GM19438 (cell line): ENCODE data around the gene SPESP1.

ENCODE experiments used
- ATAC-seq: cut with Tn5 transposase; IDR thresholded peaks from one replicate; pipeline ENCODE4 v1.9.1; 2021; ENCODE audit warnings: low read depth; ENCODE audit not compliant: unreplicated experiment

Gene SPESP1

DNA sequence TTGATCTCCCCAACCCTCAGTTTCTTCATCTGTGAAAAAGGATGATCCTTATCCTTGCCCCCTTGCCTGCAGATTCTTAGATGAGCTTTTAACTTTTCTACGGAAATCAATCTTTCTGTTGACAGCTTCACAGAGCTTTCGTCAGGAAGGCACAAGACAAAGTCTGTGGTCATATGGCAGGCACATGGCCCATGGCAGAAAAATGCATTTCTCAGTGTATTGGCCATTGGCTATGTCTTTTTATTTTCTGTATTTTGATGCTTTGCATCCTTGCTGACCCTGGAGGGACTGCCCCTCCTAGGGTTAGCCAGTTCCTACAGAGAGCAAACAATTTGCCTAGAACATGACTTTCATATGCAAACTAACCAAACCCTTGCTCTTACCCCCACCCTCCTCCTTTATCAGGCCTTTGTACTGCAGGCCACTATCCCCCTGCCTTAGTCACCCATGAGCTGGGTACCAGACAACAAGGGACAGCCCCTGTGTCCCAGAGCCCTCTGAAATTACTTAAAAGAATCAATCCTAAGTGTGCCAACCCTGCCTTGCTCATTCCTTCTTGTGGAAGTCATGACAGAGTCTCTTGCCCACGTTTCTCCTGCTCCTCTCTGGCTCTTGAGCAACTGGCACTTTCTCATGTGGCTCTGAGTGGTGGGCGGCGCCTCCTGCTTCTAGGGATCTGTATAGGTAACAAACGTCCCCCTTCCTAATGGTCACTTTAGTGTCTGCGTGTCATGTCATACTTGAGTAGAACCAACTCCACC lies 60.1 kb downstream of the SPESP1 start:
- ATAC-seq: no peak

DNA sequence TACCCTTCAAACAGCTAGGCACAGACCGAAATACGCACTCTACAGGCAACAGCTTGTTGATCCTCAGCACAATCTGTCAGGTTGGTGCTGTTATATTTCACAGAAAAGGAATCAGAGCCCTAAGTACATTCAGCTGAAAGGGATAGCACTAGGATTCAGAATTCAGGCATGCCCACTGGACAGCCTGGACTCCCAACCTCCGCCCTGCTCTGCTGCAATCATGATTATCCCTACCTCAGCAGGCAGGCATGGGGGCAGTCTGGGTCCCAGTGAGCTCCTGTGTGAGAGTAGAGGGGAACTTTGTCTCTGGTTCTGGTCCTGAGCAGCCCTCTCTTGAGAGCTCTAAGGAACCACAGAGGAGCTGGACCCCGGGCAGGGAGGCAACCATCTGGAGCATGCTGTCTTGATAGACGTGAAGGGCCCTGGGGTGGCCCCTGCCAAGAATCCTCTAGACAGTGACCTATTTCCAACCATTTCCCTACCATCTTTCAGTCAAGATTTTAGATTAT lies 60.7 kb downstream of the SPESP1 start:
- ATAC-seq: no peak

DNA sequence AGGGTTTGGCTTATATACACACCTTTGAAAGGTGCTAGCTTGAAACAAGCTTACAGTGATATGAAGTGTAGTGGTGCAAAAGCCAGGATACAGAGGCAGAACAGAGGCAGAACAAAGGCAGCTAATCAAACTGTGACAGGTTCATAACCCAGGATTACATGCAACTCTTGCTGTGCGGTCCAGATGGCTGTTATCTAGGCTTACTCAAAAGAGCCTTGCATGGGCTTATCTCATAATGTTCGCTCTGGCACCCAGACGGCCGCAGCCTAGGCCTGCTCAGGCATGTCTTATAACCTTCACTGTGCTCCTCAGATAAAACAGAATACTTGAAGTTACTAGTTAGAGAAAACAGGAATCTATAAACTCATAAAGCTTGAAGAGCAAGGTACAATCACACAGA lies 61.4 kb downstream of the SPESP1 start:
- no peak for ATAC-seq

DNA sequence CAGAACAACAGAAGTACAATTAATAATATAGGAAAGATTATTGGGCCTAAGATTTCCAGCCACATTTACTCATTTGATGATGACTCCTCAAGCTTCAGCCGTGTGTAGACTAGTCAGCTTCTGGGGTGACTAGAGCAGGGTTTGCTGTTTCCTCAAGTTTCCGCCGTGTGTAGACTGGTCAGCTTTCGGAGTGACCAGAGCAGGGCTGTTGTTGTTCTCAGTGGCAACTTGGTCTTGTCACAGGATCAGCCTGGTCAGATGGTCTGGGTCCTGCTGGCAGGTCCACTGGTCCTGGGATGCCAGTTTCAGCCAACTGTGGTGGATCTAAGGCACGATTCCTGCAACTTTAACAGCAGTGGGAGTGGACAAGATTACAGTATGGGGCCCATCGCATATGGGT lies 62.4 kb downstream of the SPESP1 start:
- no peak for ATAC-seq

DNA sequence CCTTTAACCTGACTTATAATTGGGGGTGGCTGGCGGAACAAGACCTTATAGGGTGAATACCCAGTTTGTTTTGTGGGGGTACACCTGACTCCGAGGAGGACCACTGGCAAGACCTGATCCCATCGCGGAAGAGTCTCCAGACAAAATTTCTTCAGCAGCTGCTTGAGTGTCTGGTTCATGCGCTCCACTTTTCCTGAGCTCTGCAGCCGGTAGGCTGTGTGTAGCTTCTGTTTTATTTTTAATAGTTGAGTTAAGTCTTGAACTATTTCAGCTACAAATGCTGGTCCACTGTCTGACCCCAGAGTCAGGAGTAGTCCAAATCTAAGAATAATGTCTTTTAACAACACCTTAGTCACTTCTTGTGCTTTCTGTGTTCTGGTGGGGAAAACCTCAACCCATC lies 63.0 kb downstream of the SPESP1 start:
- no peak for ATAC-seq

DNA sequence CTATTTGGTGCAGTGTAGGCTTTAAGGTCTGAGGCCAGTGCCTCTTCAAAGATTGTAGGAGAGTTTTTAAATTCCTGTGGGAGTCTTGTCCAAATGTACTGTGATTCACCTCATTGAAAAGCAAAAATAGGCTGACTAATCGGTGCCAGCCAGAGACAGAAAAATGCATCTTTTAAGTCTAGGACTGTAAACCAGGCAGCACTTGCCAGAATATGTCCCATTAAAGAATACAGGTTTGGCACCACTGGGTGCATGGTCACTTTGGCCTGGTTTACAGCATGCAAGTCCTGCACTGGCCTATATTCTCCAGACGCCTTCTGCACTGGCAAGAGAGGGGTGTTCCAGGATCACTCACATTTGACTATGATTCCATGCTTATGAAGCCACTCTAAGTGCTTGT lies 63.8 kb downstream of the SPESP1 start:
- ATAC-seq: no peak

DNA sequence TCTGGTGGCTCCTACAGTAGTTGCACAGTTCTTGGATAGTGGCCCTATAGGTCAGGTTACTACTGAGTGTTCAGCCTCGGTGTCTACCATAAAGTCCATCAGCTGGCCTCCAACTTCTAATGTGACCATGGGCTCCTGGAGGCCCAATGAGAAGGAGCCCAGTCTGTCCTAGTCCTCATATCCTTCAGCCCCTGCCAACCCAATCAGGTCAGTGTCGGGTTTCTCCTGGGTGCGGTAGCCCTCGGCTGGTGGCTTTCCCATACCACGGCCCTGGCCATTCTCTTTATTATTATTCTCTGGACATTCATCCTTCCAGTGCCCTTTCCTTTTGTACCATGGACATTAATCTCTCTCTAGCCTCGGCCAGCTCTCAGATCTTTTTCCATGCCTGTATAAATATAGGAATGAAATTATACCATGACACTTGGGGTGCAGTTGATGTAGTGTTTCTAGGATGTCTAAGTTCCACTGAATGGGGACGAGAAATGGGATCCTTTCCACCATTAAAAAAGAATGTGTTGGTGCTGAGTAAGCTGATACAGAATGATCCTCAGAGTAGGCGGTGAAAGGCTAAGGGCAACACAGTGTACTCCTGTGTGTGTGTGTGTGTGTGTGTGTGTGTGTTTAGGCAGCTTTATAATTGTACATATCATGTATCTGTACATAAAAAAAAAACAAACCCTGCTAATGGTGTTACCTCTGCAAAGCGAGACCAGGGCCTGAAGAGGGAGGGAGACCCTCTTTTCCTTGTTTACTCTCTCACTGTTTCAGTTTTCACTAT lies 64.8 kb downstream of the SPESP1 start:
- ATAC-seq: no peak
